Measurements from ENCODE around the gene TAS2R9.

GRCh38 chr12:10853776-10854175, 43.8 kb upstream of the TAS2R9 start:
- TF ChIP-seq CTCF (IDR thresholded peaks at IDR 0.05; ENCODE audit: insufficient read depth, low read depth, low read length) = no peak
- TF ChIP-seq EZH2 (IDR thresholded peaks at IDR 0.05; ENCODE audit: insufficient read depth, low read length) = no peak
